ENCODE data around the gene STPG2. TPM values are rescaled to one million over a fixed set of nuclear protein-coding genes. Genes with fewer than 3 reads are reported as not detected.

Gene STPG2
- total RNA-seq, result 0.19 TPM
- long read RNA-seq, partial matches to known transcripts, result 0 of 2 reads
- long read RNA-seq, other reads (novel, unspliced or antisense), result 2 of 2 reads

DNA sequence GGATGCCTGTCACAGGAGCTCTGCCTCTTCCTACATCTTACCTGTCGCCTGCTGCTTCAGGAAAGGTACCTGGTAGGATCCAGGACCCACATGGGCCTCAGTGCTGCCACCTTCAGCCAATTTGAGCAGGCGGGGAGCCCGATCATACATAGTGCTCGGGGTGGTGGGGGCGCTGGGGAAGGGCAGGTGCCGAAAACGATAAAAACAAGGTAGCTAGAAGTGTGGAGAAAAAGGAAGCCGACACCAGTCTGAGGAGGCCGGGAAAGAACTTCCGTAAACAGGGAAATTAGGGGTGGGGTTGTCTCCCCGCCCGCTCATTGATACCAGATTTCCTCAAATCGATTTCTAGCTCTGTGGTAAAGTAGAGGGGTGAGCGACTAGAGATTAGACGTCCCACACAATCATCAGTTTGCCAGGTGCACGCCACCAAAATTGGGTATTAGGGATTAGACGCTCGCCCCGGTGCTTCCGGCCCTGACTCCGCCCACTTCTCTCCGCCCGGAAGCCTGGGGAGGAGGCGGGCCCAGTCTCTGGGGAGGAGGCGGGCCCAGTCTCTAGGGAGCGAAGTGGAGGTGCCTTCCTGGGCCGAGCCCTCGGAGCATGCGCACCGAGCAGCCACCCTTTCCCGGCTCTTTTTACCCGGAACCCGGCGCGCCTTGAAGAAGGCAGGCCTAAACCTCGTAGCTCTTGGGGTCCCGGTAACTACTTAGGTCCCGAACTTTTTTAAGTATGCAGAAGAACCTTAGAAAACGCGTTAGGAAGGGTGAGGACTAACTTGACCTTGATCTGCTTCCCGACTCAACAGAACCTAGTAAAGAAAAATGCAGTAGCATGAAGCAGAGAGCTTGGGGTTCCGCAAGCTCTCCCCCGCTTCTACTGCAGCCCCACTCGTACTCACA lies at the start of gene STPG2:
STPG2 (minus strand) TSS at position 476 of the 899 bp plus-strand sequence.
- DNase-seq (ENCODE audit: low spot score), result peak; percentile 94

DNA sequence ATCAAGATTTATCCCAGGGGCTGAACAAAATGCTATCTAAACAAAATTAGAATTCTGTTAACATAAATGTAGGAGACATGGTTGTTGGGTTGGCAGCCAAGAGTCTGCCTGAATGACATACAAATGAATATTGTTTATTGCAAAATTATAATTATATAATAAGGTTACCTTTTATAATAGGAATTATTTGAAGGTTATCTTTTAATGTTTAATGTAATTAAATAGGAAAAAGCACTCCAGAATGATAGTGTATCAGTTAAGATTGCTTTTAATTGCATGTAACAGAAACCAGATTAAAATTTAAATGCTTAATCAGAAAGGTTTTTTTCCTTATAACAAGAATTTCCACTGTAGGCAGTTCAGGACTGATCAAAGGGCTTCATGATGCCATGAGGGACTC lies 42.0 kb upstream of the STPG2 start:
- DNase-seq (ENCODE audit: low spot score), result no peak

- no peak for DNase-seq (ENCODE audit: low spot score)
Measured at GRCh38 chr4:98181809-98182208, 38.5 kb upstream of the STPG2 start.

- DNase-seq (ENCODE audit: low spot score), result no peak
Measured at GRCh38 chr4:98179951-98180350, 36.7 kb upstream of the STPG2 start.

DNA sequence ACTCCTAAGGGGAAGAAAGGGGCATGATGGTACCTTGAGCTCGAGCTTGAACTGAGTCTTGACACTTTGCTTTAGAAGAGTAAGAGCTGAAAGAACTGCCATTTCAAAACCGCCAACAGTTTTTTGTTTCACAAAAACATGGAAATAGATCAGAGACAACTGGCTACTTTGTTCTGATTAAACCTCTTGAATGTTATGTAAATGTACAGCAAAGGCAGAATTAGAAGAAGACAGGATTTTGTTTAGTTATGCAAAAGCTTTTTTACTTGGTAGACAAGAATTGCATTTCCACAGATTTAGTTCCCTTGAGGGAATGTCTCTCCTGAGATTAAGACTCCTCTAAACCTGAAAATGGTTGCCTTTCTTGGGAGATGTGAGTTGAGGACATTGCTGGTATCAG lies 33.3 kb upstream of the STPG2 start:
- DNase-seq (ENCODE audit: low spot score), result no peak

DNA sequence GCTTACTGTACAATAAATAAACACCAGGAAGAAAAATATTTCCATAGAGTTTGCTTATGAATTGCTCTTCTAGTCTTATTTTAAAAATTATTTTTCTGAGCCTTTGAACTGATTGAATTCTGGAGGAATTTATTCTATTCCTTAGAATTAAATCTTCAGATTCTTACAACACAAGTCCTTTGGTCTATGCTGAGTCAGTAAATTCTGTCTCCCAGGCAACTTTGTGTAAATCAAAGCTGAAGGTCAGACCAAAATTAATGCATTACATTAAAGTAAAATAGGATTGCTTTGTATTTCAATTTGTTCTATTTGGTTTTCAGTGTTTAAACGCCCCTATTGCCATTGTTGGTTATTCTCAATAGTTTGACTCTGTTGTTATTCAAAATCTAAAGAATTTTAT lies 26.8 kb upstream of the STPG2 start:
- no peak for DNase-seq (ENCODE audit: low spot score)

- no peak for DNase-seq (ENCODE audit: low spot score)
Measured at GRCh38 chr4:98166731-98167041, 23.4 kb upstream of the STPG2 start.

DNA sequence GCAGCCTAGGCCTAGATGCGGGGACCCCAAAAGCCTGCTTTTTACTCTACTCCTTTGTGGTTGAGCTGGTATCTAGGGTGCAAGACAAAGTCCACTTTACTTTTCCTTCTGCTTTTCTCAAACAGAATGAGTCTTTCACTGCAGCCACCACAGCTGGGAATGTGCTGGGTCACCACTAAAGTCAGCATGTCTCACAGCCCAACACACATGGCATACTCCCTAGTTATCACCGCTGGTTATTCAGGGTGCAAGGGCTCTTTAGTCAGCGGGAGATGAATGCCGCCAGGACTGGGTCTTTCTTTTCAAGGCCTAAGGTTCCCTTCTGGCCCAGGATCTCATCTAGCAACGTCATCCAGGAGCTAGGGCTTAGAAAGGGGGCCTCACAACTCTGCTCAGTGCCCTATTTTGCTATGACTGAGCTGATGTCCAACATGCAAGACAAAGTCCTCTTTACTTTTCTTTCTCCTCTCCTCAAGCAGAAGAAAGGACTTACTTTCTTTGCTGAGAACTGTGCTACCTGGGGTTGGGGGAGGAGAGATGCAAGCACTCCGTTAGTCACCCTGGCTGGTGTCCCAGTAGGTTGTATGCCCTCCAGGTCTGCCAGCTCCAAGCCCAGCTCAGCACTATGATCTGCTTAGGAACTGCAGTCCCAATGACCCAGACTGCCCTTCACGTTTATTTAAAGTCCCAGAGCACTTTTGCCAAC lies 22.9 kb upstream of the STPG2 start:
- DNase-seq (ENCODE audit: low spot score), result no peak

- DNase-seq (ENCODE audit: low spot score), result no peak
Measured at GRCh38 chr4:98162696-98163095, 19.4 kb upstream of the STPG2 start.

DNA sequence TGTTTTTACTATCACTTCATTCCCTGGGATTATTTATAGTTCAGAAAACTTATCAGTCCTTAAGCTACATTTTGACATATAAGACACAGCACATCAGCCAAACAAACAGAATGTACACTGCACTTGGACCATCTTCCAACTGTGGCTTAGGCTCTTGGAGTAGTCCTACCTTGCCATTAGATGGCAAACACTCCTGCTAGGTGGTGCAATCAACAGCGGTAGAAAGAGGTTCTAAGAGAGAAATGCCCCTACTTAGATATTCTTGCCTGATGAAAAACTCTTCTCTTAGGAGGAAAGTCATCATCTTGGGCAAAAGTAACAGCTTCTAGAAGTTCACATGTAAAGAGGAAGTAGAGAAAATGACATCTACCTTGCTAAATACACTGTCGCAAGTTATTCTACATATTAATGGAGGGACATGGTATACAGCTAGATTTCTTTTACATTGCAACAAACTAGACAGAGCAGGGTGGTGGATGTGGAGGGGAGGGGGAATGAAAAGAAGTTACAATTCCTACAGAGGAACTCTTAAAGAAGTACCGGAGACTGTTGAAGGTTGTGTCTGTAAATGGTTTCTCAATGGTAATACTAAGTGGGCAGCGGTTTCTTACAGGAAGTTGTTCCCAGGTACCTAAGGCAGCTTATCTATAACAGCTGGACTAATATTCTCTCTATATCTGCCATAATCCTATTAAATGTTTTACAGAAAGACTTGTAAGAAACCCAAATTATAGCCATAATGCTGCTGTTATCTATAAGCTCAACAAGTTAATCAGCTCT lies 8.1 kb upstream of the STPG2 start:
- DNase-seq (ENCODE audit: low spot score), result no peak

DNA sequence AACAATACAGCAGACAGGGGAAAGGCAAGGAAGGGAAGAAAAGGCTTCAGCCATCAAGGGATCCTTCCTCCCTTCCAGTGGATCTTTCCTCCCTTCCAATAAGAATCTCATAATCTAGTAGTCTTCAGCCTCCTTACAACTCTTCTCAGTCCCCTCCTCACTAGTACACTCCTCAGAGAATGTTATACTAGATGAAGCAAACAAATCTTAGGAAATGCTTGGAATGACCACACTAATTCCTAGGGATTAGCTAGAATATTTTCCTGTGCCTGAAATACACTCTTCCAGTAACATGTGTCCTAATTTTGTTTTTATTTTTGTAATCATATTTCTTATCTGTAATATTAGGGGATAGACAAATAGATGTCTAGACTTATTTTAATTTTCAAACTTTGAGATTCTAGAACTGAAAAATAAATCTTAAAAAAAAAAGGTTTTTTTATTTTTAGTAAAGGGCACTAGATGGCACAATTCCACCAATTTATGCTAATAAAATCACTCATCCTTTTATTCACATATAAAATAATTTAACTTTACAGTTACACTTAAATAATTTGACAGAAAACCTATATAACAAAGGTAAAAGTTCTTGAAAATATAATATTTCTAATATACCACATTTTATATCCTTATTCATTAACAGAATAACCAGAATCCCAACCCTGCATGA lies 7.0 kb upstream of the STPG2 start:
- DNase-seq (ENCODE audit: low spot score), result no peak

DNA sequence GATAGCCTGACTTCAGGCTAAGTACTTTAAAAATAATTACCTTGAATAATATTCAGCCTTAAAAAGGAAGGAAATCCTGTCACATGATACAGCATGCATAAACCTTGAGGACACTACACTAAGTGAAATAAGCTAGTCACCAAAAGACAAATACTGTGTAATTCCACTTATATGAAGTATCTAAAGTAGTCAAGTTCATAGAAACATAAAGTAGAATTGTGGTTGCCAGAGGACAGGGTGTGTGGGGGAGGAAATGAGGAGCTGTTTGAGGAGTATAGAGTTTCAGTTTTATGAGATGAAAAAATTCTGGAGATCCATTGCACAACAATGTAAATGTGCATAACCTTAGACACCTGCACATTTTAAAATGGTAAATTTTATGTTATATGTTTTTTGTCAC lies 5.6 kb upstream of the STPG2 start:
- DNase-seq (ENCODE audit: low spot score), result no peak

GRCh38 chr4:98126141-98126540 lies 17.1 kb downstream of the STPG2 start:
- no peak for DNase-seq (ENCODE audit: low spot score)

GRCh38 chr4:98125585-98125984 lies 17.7 kb downstream of the STPG2 start:
- no peak for DNase-seq (ENCODE audit: low spot score)

DNA sequence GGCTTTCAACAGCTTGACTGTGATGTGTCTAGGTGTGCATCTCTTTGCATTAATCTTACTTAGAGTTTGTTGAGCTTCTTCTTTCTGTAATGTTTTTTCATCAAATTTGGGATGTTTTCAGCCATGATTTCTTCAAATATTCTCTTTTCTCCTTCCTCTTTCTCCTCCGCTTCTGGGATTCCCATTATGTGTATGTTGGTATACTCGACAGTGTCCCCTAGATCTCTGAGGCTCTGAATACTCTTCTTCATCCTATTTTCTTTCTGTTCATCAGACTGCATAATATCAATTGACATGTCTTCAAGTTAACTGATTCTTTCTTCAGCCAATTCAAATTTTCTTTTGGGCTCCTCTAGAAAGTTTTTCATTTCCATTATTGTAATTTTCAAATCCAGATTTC lies 25.9 kb downstream of the STPG2 start:
- DNase-seq (ENCODE audit: low spot score), result no peak

GRCh38 chr4:98113012-98113411 lies 30.3 kb downstream of the STPG2 start:
- DNase-seq (ENCODE audit: low spot score), result no peak

DNA sequence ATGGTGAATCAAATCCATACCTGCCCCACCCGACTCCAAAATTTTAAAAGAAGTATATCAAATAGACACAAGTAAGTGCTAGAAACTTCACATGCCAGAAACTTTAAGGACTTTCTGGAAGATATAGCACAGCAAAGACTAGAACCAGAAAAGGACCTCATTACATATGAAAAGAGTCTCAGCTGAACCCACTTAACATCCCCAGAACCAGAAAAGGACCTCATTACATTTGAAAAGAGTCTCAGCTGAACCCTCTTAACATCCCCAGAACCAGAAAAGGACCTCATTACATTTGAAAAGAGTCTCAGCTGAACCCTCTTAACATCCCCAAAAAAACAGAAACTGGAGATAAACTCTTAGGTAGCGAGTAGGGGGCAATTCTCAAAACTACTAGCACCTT lies 32.3 kb downstream of the STPG2 start:
- DNase-seq (ENCODE audit: low spot score), result no peak

DNA sequence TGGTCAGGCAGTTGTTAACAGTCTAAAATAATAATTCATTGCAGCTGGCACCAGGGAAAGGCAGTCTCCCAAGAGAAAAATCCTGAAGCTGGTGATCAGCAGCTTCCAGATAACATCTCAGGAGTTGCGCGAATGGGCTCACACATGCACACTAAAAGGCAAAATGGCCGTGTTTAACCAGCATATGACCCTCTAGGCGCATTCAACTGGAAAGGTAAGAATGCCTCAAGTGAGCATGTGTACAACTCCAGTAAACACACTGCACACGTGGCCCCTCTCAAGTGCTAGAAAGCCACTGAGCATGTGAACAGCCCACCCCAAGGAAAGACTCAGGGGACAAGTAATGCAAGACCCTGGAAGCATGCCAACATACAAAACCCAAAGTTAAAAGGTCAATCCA lies 33.1 kb downstream of the STPG2 start:
- no peak for DNase-seq (ENCODE audit: low spot score)

DNA sequence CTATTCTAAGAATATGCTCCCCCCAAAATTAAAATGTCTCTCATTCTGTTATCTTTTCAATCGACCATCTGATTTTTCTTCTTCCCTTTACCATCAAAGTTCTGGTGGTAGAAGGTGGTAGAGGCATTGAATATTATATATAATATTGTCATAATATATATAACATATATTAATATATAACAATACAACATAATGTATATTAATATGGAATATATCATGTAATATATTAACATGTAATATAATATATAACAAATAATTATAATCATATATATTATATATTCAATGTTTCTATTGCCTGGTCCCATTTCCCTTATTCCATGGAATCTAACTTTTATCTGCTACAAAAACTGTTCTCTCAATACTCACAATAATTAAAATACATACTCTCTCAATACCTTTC lies 40.6 kb downstream of the STPG2 start:
- no peak for DNase-seq (ENCODE audit: low spot score)

GRCh38 chr4:98101988-98102387 lies 41.3 kb downstream of the STPG2 start:
- no peak for DNase-seq (ENCODE audit: low spot score)

- DNase-seq (ENCODE audit: low spot score), result no peak
Measured at GRCh38 chr4:98098764-98099163, 44.5 kb downstream of the STPG2 start.
